HepG2 (cell line): ENCODE measurements around the gene EID3. TPM values are rescaled to one million over a fixed set of nuclear protein-coding genes. Genes with fewer than 3 reads are reported as not detected.

ENCODE experiments used
- FOXM1 ChIP-seq: sonication (generic); formaldehyde crosslinking; IDR thresholded peaks from 2 replicates; pipeline ENCODE4 v1.5.0; 2020; ENCODE audit warnings: missing genetic modification reagents
- GATA4 ChIP-seq: sonication (generic); IDR thresholded peaks from 2 replicates; pipeline ENCODE4 v1.6.1; 2016; ENCODE audit warnings: antibody characterized with exemption, low read depth, borderline replicate concordance
- GRHL1 ChIP-seq: sonication (generic); formaldehyde crosslinking; conservative IDR thresholded peaks from 2 replicates; pipeline ENCODE4 v1.8.0; 2022; ENCODE audit warnings: missing genetic modification reagents
- NFIC ChIP-seq: IDR thresholded peaks from 2 replicates; pipeline ENCODE4 v1.6.1; 2012; ENCODE audit warnings: mild to moderate bottlenecking, low read length, inconsistent platforms
- PHB2 ChIP-seq: fragments of 450-650 bp; IDR thresholded peaks from 2 replicates; pipeline ENCODE4 v1.6.1; 2018; ENCODE audit not compliant: partially characterized antibody
- RBFOX2 ChIP-seq: fragments of 200-400 bp; formaldehyde crosslinking; IDR thresholded peaks from 2 replicates; pipeline ENCODE4 v1.6.1; 2017; ENCODE audit warnings: low read depth, mild to moderate bottlenecking, low read length
- ZBTB40 ChIP-seq, 2 experiments: fragments of 450-650 bp in 1 of 2; sonication (generic) in 1 of 2; formaldehyde crosslinking in 1 of 2; IDR thresholded peaks; 2 replicates each; pipeline versions ENCODE4 v1.6.1 to v1.8.0; 2016 to 2022; ENCODE audit warnings: antibody characterized with exemption in 1 of 2, mild to moderate bottlenecking in 1 of 2, missing genetic modification reagents in 1 of 2
- ZHX2 ChIP-seq, 2 experiments: sonication (generic) in 1 of 2; formaldehyde crosslinking in 1 of 2; IDR thresholded peaks; 2 replicates each; pipeline versions ENCODE4 v1.6.1 to v1.9.0; 2014 to 2022; ENCODE audit warnings: antibody characterized with exemption in 1 of 2, borderline replicate concordance in 1 of 2, inconsistent platforms in 1 of 2, low read depth in 1 of 2, missing genetic modification reagents in 1 of 2
- ZNF17 ChIP-seq: sonication (generic); formaldehyde crosslinking; IDR thresholded peaks from 2 replicates; pipeline ENCODE4 v1.5.0; 2020; ENCODE audit warnings: mild to moderate bottlenecking, missing genetic modification reagents
- ZNF749 ChIP-seq: sonication (generic); formaldehyde crosslinking; IDR thresholded peaks from 2 replicates; pipeline ENCODE4 v1.8.0; 2022; ENCODE audit warnings: mild to moderate bottlenecking, missing genetic modification reagents, moderate library complexity, borderline replicate concordance
- ZNF776 ChIP-seq: sonication (generic); formaldehyde crosslinking; IDR thresholded peaks from 2 replicates; pipeline ENCODE4 v1.4.0; 2020; ENCODE audit warnings: mild to moderate bottlenecking, missing genetic modification reagents
- polyA plus RNA-seq, 8 experiments: library from polyadenylated mRNA; depleted of rRNA in 3 of 8; stranded (reverse) in 7 of 8; unstranded in 1 of 8; fragments of >200 nt; fragmentation: Illumina TruSeq in 4 of 8; extraction: Trizol in 4 of 8; gene quantifications; 2 replicates each; pipeline versions ENCODE4 v1.2.1 to v1.2.3, GENCODE V29; 2011 to 2016; ENCODE audit warnings: low read depth in 4 of 8, missing spikeins in 1 of 8, mixed read lengths in 1 of 8; ENCODE audit not compliant: insufficient read depth in 1 of 8
- total RNA-seq, 5 experiments: library from RNA; depleted of rRNA; stranded (reverse); fragments of >200 nt; fragmentation: Illumina TruSeq; extraction: Trizol; gene quantifications; 2 replicates each; pipeline ENCODE4 v1.2.3, GENCODE V29; 2016; ENCODE audit warnings: low read depth in 1 of 5

Gene EID3
- total and polyA plus RNA-seq, 2 of the 13 experiments (the other 11 are each of a cell fraction or from before 2014, with no cell fraction given) = 0.38 to 4.5 TPM

GRCh38 chr12:104288635-104289274 is 14.8 kb upstream of the EID3 start (continued):
- no peak for TF ChIP-seq ZBTB40 (IDR thresholded peaks at IDR 0.05)
- TF ChIP-seq ZBTB40 (CRISPR knock-in tag; IDR thresholded peaks at IDR 0.05) = peak; percentile 87
- peak; percentile 82 for TF ChIP-seq RBFOX2
- no peak for TF ChIP-seq GRHL1 (CRISPR knock-in tag)
- no peak for TF ChIP-seq FOXM1 (CRISPR knock-in tag)
- TF ChIP-seq PHB2 = no peak
- TF ChIP-seq NFIC = 0 out of 2 replicates have a peak, but pooled peaks have one; percentile 7
- TF ChIP-seq GATA4 = no peak
- 0 out of 2 replicates have a peak, but pooled peaks have one; percentile 25 for TF ChIP-seq ZNF776 (CRISPR knock-in tag)
- no peak for TF ChIP-seq ZNF17 (CRISPR knock-in tag)
- peak; percentile 62; the same call in 1 of the 2 replicates for TF ChIP-seq ZNF749 (CRISPR knock-in tag)
- no peak for TF ChIP-seq ZHX2 (IDR thresholded peaks at IDR 0.05; ENCODE audit: low read depth)
- TF ChIP-seq ZHX2 (CRISPR knock-in tag; IDR thresholded peaks at IDR 0.05; ENCODE audit: borderline replicate concordance) = peak; percentile 67; the same call in 1 of the 2 replicates
